Measurements from ENCODE around the gene HINT3.

The HINT3 gene

GRCh38 chr6:126027601-126028000, 71.0 kb downstream of the HINT3 start:
- Histone ChIP-seq H3K36me3 (ENCODE audit: control insufficient read depth, insufficient read depth, low read length) (0 out of 2 replicates have a peak, but pooled peaks cover 3% of the 10 kb centered on the region), H3K27me3 (ENCODE audit: control insufficient read depth, insufficient read depth, low read length) (no peaks in the 10 kb centered on the region), H3K9me3 (ENCODE audit: control insufficient read depth, insufficient read depth, low read length) (no peaks in the 10 kb centered on the region), H3K4me3 (ENCODE audit: low read length) (no peak overlapping the region), H3K4me1 (ENCODE audit: control insufficient read depth, insufficient read depth, low read length) (no peaks in the 10 kb centered on the region), H3K27ac (ENCODE audit: low read length) (no peak overlapping the region)
- DNase-seq (ENCODE audit: low read depth, low spot score): no peak

Data from iPS DF 6.9 (cell line).